HG03439 (cell line): ENCODE data around the gene HNRNPUL2.
A peak's percentile ranks its signal among the peaks of the same experiment; 100 is the strongest.

Source experiments
- ATAC-seq: cut with Tn5 transposase; IDR thresholded peaks from one replicate; pipeline ENCODE4 v1.9.1; 2021; ENCODE audit warnings: mild to moderate bottlenecking, moderate library complexity; ENCODE audit not compliant: unreplicated experiment

The HNRNPUL2 gene

DNA sequence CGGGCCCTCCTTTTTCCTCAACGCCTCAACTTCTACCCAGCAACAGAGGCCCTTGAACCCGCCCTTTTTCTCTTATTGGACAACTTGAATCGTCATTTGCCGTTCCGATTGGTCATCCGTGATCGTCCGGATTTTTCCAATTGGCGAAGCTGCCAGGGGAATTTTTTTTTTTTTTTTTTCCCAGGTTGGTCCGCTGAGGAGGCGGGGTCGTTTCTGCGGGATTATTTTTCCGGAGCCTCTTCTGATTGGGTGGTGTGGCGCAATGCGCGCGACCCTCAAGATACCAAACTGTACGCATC, 564 bp upstream of the HNRNPUL2 start:
- peak; percentile 63 for ATAC-seq

DNA sequence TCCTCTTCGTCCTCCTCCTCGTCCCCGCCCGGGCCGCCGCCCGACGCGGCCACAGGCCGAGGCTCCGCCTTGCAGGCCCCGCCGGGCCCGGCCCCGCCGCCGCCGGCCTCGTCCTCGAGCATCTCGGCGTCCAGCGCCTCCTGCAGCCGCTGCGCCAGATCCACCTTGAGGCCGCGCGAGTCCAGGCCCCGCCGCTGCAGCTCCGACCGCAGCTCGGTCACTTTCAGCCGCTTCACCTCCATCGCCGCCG, 417 bp downstream of the HNRNPUL2 start:
- ATAC-seq: no peak

DNA sequence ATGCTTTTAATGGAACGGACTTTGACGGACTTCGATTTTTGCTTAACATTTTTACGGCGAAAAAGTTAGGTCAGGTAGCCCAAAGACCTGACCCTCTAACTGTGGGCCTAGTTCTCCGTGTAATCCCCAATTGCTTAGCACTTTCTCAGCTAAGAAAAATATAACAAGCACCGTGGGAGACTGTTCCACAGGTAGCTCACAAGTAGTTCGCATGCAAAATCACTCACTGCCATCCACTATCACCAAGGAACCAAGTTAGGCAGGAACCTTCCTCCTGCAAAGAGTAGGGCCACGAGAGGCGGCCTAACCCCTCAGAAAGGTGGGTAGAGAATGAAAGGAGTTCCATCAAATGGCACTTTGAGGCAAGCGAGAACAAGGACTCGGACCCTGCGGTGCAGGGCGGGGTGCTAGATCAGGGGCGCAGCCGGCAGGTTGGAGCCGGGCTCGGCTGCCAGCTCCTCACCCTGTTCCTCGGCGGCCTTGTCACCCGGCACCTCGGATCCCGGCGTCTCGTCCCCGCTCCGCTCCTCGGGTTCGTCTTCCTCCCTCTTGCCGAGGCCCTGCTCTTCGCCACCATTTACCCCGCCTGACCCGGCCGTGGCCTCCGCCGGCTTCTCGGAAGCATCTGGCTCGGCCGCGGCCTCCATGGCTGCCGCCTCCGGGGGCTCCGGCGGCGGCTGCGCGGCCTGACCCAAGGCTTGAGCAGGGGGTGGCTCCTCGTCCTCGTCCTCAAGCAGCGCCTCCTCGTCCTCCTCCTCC, 922 bp downstream of the HNRNPUL2 start:
- ATAC-seq: no peak

DNA sequence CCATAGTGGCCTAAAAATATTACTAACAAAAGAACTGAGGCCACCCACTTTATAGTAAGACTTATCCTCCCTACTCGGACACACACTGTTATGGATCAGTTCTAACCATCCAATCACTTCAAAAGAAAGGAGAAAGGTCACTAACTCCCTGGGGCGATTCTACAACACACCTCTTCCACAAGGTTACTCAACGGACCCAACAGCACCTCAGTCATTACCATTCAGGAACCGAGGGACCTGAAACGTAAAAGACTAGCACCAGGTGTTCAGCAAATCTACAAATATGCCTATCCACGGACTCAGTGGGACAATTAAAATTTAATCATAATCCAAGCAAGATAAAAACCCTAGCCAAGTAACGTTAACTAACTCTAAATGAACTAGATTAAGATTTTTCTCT, 1.6 kb downstream of the HNRNPUL2 start:
- no peak for ATAC-seq

DNA sequence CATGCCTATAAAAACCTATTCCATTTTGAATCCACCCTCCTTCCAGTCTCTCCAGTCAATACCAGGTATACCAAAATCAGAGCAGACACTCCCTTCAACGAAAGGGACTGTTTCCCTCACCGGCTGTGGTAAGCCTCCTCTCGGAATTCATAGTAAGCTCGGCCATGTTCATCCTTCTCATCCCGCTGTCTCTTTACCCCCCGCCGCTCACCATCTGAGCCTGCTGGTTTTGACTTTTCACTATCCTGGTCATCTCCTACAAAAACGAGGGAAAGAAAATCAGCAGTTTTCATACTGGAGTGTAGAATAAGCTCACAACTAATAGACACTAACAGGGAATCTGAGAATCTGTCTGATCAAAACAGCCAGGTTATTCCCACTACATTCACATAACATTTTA, 3.1 kb downstream of the HNRNPUL2 start:
- no peak for ATAC-seq

DNA sequence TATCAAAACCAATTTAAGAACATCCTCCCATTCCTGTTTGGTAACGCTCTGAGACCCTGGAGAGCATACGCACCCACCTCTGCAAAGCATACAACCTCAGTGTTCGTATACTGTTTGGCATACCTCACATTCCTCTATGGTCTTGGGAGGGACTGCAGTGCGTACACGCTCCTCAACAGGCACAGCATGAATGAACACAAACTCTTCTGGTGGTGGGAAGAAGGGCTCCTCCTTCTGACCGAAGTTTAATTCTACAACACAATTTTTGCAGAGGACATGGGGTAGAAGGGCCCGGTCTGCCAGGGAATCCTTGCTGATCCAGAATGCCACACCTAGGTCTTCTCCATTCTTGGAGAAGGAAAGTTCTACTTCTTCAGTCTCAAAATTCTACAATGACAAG, 5.3 kb downstream of the HNRNPUL2 start:
- ATAC-seq: no peak

DNA sequence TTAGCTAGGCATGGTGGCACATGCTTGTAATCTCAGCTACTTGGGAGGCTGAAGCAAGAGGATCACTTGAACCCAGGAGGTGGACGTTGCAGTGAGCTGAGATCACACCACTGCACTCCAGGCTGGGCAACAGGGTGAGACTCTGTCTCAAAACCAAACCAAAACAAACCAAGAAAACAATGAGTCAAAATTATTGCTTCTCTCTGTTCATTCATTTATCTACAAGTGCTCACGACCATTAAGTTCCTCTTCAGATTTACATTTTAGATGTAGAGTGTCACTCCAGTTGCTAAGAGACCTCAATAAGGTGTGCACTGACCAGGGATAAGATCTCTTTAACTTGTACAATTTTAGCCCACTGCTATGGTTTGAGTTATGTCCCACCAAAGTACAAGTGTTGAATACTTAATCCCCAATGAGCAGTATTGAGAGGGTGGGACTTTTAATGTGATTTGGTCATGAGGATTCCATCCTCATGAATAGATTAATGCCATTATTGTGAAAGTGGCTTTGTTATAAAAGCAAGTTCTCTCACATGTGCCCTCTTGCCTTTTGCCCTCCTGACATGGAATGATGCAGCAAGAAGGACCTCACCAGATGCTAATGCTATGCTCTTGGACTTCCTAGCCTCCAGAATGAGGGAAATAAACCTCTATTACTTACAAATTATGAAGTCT, 7.8 kb downstream of the HNRNPUL2 start:
- ATAC-seq: no peak

DNA sequence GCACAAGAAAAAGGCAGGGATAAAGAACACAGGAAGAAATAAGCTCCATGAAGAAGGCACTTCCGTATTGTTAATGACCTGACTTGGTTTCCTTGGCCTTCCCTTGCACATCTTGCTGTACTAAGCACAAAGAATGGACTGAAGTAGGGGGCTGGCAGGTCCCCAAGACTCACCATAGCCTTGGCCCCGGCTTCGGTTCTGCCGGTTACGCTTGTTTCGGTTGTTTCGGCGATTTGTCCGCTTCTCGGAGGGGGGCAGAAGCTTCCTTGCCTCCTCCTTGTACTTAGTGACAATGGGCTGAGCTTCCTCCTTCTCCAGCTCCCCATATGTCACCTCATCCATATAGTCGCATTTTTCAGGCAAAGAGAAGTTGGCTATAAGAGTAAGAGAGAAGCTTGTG, 10.4 kb downstream of the HNRNPUL2 start:
- no peak for ATAC-seq

DNA sequence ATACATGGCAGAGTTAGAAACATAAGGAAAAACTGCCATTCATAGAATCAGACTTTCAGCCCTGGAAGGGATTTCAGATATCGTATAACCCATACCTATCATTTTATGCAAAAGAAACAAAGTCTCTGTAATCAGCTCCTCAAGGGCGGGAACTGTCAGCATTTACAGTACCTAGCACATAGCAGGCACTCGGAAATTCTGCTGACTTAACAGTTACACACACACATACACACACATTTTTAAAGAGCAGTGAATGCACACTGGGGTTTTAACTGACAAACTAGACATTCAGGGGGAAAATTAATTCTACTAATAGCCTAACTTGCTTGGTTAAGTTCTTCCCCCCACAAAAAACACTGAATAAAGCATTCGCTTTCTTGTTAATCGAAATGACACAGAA, 11.1 kb downstream of the HNRNPUL2 start:
- no peak for ATAC-seq

DNA sequence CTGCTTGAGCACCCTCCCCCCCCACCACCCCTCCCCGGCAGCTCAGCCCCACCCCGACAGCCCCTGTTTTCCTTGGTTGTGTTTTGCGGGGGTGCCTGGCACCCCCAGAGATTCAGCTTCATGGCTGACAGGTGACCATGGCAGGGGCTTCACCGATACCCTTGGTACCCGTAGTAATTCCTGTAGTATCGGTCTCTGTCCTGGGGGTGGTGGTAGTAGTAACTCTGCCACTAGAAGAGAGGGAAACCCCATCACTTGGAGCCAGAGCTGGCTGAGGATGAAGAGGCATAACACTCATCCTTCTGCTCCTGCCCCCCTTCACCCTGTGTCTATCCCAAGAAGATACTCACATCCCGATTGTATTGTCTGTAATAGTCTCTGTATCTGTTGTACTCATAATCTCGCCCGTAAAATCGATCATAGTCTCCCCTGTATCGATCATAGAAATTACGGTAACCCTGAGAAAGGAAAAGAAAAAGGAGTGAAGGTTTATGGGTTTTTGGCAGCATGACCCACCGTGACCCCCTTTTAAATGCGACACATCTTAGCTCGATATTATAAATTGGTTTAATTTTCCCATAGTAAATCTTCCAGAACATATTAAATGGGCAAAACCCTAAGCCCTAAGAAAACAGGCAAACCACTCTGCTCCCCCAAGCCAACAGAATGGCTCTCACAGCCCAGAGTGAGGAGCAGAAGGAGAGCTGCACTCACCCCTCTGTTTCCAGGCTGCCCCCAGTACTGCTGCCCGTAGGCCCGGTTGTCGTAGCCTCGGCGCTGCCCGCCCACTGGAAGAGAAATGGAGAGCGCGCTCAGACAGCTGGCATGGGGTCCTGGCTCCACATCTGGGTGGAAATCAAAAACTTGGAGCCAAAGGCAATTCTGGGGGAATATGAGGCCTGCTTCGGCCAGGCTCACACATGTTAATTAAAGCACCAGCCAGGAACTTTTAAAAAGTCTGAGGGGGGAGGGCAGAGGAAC, 11.8 kb downstream of the HNRNPUL2 start:
- ATAC-seq: no peak

DNA sequence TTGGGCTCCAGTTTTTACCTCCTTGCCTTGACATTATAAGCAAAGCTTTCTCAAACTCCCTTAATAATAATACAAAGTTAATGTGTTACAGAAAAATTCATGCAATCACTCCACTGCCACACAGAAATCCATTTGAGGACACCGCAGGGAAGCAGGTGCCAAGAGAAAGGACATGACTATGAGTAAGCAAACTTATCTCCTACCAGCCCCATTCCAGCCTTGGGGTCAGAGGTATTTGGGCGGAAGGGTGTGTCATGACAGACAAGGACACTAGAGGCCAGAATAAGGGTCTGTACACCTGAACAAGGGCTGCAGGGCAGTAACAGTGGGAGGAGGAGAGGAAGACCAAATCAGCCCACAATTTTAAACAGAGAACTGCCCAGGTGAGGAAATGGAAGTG, 13.9 kb downstream of the HNRNPUL2 start:
- no peak for ATAC-seq

DNA sequence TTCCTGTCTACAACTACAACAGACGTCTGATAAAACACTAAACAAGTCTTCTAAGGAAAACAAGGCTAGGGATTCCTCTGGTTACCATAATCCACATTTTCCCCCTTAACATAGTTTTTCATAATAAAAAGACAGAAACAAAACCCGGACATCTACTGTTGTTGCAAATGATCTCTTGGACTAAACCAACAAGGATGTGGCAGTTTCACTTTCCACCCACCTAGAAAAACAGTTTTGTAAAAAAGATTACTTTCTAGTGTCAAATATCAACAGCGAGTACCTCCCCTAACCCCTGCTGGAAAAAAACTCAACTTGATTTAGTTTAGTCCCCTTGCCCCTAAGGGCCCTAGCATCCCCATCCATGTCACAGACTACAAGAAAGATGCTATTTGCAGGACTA, 14.4 kb downstream of the HNRNPUL2 start:
- ATAC-seq: no peak

DNA sequence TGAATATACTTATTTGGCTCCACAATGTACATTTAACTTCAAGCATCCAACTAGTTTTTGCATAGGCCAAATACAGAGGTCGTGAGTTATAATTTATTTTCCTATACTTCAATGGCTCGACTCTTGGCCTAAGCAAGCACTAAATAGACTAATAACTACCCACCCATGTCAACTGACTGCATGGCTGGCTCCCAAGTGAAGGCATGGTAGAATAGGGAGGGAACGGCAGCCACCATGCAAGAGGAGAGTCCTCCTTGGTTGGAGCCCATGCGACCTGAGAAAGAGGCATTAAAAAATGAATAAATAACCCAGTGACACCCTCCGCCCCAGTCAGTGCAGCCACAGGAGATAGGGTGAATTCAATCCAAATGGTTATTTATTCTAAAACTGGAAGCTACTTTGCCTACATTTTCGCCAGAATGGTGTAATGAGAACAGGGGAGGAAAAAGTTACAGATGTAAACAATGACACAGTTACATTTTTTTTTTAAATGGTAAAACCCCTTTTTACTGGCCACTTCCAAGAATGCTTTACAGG, 14.9 kb downstream of the HNRNPUL2 start:
- ATAC-seq: no peak

DNA sequence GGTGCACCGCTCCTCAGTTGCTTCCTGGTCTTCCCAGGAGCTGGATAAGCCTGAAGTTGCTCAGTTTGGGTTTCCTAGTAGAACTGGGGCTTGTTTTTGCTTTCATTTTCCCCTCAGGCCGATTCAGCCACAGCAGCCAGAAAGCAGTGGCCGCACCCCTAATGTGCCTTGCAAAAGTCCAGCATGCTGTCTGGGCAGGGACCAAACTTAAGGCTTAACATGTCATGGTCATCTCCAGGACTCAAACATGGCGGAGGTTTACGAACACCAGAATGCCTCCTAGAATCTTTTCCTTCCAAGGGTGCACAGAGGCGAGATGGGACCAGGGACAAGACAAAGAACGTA, 17.3 kb downstream of the HNRNPUL2 start:
- ATAC-seq: peak; percentile 15

DNA sequence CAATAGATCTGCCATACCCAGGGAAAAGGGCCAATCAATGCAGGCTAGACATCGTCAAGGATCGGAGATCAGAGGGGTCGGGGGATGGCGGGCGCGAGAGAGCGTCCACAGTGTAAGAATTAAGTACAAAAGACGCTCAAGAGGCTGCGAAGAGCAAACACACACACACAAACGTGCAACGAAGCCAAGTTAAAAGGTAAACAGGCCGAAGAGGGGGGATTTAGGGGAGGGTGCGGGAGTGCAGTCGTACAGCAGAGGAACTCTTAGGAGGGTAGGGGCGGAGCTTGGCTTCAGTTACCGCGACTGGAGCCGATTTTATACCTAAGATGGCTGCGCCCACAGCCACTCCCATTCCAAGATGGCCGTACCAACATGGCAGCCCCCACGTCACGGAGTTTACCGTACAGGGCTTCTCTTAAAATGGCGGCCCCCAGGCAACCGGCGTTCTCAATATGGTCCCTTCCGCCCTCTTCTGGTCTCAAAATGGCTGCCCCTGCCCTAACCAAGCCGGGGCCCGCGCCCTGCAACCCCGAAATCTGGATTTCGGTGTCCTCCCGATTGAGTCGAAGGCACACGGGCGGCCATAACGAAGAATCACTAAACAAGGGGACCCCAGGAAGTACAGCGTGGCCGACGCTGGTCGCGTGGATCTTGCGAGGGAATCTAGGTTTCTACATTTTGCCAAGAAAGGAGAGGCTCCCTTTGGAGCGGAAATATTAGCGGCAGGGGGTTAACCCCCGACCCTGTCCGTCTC, 17.8 kb downstream of the HNRNPUL2 start:
- peak; percentile 81 for ATAC-seq

DNA sequence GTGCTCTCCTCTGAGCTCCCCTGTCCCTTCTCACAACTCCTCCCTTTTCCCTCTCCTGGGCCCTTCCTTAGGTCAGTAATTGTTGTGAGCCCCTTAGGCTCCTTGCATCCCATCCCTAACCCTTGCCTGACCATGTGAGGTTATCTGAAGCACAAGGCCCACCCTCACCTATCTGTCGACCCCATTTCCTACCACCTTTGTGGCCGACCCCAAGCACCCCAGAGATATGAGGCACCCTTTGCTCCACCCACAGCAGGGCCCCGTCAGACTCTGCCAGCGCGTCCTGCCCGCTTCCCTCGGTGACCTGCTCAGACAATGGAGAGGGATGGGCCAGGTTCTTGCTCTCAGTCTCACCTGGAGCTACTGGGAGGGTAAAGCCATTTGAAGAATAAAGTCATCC, 18.5 kb downstream of the HNRNPUL2 start:
- ATAC-seq: no peak

DNA sequence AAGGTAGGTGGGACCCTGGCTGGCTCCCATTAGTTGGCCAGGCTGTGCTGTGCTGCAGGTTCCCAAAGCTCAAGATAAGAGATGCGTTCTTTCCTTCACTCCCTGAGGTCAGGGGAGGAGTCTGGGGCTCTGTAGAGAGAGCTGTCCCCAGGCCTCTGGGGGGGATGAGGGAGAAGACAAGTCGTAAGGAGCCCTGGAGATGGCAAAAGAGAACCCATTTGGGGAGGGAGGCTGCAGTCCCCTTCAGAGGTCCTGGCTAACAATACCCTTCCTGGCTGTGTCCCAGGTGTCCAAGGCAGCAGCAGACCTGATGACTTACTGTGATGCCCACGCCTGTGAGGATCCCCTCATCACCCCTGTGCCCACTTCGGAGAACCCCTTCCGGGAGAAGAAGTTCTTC, 18.9 kb downstream of the HNRNPUL2 start:
- no peak for ATAC-seq

DNA sequence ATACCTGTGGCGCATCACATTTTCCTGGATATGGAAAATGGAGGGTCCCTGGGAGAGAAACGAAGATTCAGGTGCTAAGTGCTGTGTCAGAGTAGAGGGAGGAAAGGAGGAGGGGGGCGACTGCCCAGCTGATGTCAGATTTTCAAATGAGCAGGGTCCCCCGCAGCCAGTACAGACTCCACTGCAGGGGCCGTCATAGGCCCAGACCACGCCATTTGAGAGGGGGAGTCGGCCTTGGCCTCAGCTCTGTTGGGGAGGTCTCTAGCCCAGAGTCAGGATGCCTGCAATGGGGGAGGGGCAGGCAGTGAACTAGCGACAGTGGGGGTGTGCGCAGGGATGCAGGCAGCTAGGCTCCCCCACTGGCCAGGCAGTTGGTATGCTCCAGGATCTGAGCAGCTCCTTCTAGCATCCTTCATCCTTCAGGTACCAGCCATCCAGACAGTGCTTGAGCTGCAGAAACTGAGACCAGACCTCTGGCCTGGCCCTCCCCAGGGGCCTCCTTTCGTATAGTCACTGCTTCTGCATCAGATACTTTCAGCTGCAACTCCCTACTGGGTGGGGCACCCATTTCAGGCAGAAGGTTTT, 19.9 kb downstream of the HNRNPUL2 start, which contains the start of the genes BSCL2 and GNG3:
Gene BSCL2, minus strand, starts transcription at position 148 of the 585 bp plus-strand sequence. CDS start 229 bp downstream, outside the sequence.
Gene GNG3, plus strand, starts transcription at position 400 of the 585 bp plus-strand sequence. CDS start 620 bp downstream, outside the sequence.
- no peak for ATAC-seq

DNA sequence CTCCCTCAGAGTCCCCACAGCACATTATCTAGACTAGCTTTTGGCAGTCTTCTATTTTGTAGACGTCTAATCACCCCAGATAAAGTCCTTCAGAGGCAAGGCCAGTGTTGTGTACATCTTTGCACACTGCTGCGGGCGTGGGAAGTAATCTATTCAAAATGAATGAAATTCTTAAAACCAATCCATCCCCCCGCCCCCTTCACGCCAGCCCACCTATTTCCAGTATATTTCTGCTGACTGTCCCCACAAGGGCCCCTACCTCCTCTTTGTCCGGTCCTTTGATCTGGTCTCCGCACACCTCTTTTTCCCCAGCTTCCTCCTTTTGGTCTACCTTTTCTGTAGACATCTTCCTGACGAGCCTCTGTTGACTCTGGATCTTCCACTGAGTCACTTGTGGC, 20.4 kb downstream of the HNRNPUL2 start:
- ATAC-seq: no peak
